IMR-90 (cell line): ENCODE measurements around the gene NIPAL4. TPM values are rescaled to one million over a fixed set of nuclear protein-coding genes. Genes with fewer than 3 reads are reported as not detected.

Experiments used
- ATAC-seq: fragments of 200-7000 bp; cut with Tn5 transposase; 2 replicates; pipeline ENCODE4 v1.9.1; 2020; ENCODE audit warnings: low read depth, mild to moderate bottlenecking, moderate library complexity
- BruUV-seq: library from RNA; stranded (reverse); fragments of 400-500 nt; replicated peaks from 2 replicates; lab custom pipeline; 2021; lab: Mats Ljungman, UMichigan
- CTCF ChIA-PET: fragments of 300-600 bp; formaldehyde crosslinking; extraction: SDS; loops from one replicate; lab custom pipeline; 2021; ENCODE audit warnings: antibody characterized with exemption; lab: Yijun Ruan, JAX
- POLR2A ChIA-PET: fragments of 300-600 bp; sonication (Branson Sonifier 250); formaldehyde crosslinking; loops from one replicate; lab custom pipeline; 2022; ENCODE audit warnings: antibody characterized with exemption; ENCODE audit not compliant: unreplicated experiment; lab: Charles Lee
- DNase-seq: peaks from one replicate; pipeline ENCODE4 v3.0.0; 2013
- H2AFZ ChIP-seq: replicated peaks from 2 replicates; pipeline ENCODE3; 2013; ENCODE audit warnings: low read length, mild to moderate bottlenecking; ENCODE audit not compliant: poor library complexity
- H2AK5ac ChIP-seq: 2 replicates; pipeline ENCODE4 v1.6.1; 2013; ENCODE audit warnings: low read depth, low read length, inconsistent platforms
- H2AK9ac ChIP-seq: replicated peaks from 2 replicates; pipeline ENCODE3; 2013; ENCODE audit warnings: mild to moderate bottlenecking, low read depth, low read length, moderate library complexity; ENCODE audit not compliant: poor library complexity
- H2BK120ac ChIP-seq: 2 replicates; pipeline ENCODE4 v1.6.1; 2013; ENCODE audit warnings: low read depth, low read length, inconsistent platforms
- H2BK15ac ChIP-seq: 3 replicates; pipeline ENCODE4 v1.6.1; 2013; ENCODE audit warnings: low read depth, low read length, inconsistent platforms
- H2BK20ac ChIP-seq: 2 replicates; pipeline ENCODE4 v1.6.1; 2013; ENCODE audit warnings: low read depth, mild to moderate bottlenecking, inconsistent platforms, low read length, moderate library complexity
- H2BK5ac ChIP-seq: 2 replicates; pipeline ENCODE4 v1.6.1; 2013; ENCODE audit warnings: mild to moderate bottlenecking, low read depth, low read length, inconsistent platforms; ENCODE audit not compliant: poor library complexity, severe bottlenecking
- H3K14ac ChIP-seq: replicated peaks from 2 replicates; pipeline ENCODE4 v1.6.1; 2013; ENCODE audit warnings: low read depth, low read length, inconsistent platforms
- H3K18ac ChIP-seq: 2 replicates; pipeline ENCODE4 v1.6.1; 2013; ENCODE audit warnings: low read depth, low read length, control low read depth
- H3K23ac ChIP-seq: 2 replicates; pipeline ENCODE4 v1.6.1; 2013; ENCODE audit warnings: low read depth, low read length, inconsistent platforms
- H3K27ac ChIP-seq: 2 replicates; pipeline ENCODE4 v1.5.1; 2013; ENCODE audit warnings: mild to moderate bottlenecking, control low read depth, low read length; ENCODE audit not compliant: insufficient read depth
- H3K27me3 ChIP-seq: 2 replicates; pipeline ENCODE4 v1.6.1; 2013; ENCODE audit warnings: low read length; ENCODE audit not compliant: control insufficient read depth, insufficient read depth
- H3K36me3 ChIP-seq: 2 replicates; pipeline ENCODE4 v1.6.1; 2013; ENCODE audit warnings: low read length, mixed read lengths; ENCODE audit not compliant: control insufficient read depth, insufficient read depth
- H3K4ac ChIP-seq: 2 replicates; pipeline ENCODE4 v1.6.1; 2013; ENCODE audit warnings: low read depth, low read length, inconsistent platforms
- H3K4me1 ChIP-seq: 2 replicates; pipeline ENCODE4 v1.6.1; 2013; ENCODE audit warnings: low read length, mixed read lengths; ENCODE audit not compliant: control insufficient read depth, insufficient read depth
- H3K4me2 ChIP-seq: 2 replicates; pipeline ENCODE4 v1.6.1; 2013; ENCODE audit warnings: low read depth, mild to moderate bottlenecking, control low read depth, low read length, moderate library complexity
- H3K4me3 ChIP-seq: 2 replicates; pipeline ENCODE4 v1.5.1; 2013; ENCODE audit warnings: low read depth, mild to moderate bottlenecking, control low read depth, low read length, moderate library complexity; ENCODE audit not compliant: insufficient read depth
- H3K56ac ChIP-seq: 2 replicates; pipeline ENCODE4 v1.6.1; 2013; ENCODE audit warnings: low read length, inconsistent platforms; ENCODE audit not compliant: insufficient read depth; ENCODE audit errors: extremely low read depth
- H3K79me1 ChIP-seq, 2 experiments: 2 replicates each; pipeline ENCODE4 v1.6.1; 2013; ENCODE audit warnings: low read length in 2 of 2, inconsistent platforms in 1 of 2, low read depth in 1 of 2
- H3K9ac ChIP-seq: 2 replicates; pipeline ENCODE4 v1.6.1; 2013; ENCODE audit warnings: low read depth, low read length, control low read depth
- H3K9me1 ChIP-seq: 2 replicates; pipeline ENCODE4 v1.6.1; 2013; ENCODE audit warnings: low read length, inconsistent platforms; ENCODE audit not compliant: insufficient read depth
- H3K9me3 ChIP-seq: 2 replicates; pipeline ENCODE4 v1.6.1; 2013; ENCODE audit warnings: low read length; ENCODE audit not compliant: control insufficient read depth, insufficient read depth
- H4K20me1 ChIP-seq: 2 replicates; pipeline ENCODE4 v1.6.1; 2013; ENCODE audit warnings: low read length, inconsistent platforms; ENCODE audit not compliant: insufficient read depth
- H4K5ac ChIP-seq: 2 replicates; pipeline ENCODE4 v1.6.1; 2013; ENCODE audit warnings: mild to moderate bottlenecking, low read depth, low read length, control low read depth
- H4K8ac ChIP-seq, 2 experiments: 2 replicates each; pipeline ENCODE4 v1.6.1; 2013; ENCODE audit warnings: low read depth in 2 of 2, low read length in 2 of 2, control low read depth in 1 of 2, inconsistent platforms in 1 of 2
- H4K91ac ChIP-seq: 2 replicates; pipeline ENCODE4 v1.6.1; 2013; ENCODE audit warnings: low read depth, low read length, inconsistent platforms; ENCODE audit not compliant: insufficient read depth
- MAFK ChIP-seq: IDR thresholded peaks from 2 replicates; pipeline ENCODE4 v1.6.1; 2012; ENCODE audit warnings: low read depth, low read length, improper control_type of control experiment
- MAZ ChIP-seq: IDR thresholded peaks from 2 replicates; pipeline ENCODE4 v1.6.1; 2012; ENCODE audit warnings: low read depth, mild to moderate bottlenecking, low read length, improper control_type of control experiment, moderate library complexity, borderline replicate concordance
- MXI1 ChIP-seq: IDR thresholded peaks from 2 replicates; pipeline ENCODE4 v1.6.1; 2012; ENCODE audit warnings: low read depth, mild to moderate bottlenecking, low read length, moderate library complexity, borderline replicate concordance
- RAD21 ChIP-seq: IDR thresholded peaks from 2 replicates; pipeline ENCODE4 v1.6.1; 2012; ENCODE audit warnings: low read length, improper control_type of control experiment
- RFX5 ChIP-seq: IDR thresholded peaks from 2 replicates; pipeline ENCODE4 v1.8.0; 2012; ENCODE audit warnings: low read depth, mild to moderate bottlenecking, low read length, moderate library complexity
- SMC3 ChIP-seq: fragments of 150-350 bp; IDR thresholded peaks from 2 replicates; pipeline ENCODE4 v1.6.1; 2016; ENCODE audit warnings: low read depth, mild to moderate bottlenecking, antibody characterized with exemption, low read length, moderate library complexity
- WGBS, 2 experiments: methylation state at CpG; one replicate each; pipeline versions ENCODE4 v1.1.5 to v1.1.7; 2013; ENCODE audit warnings: missing lambda C conversion rate in 2 of 2; ENCODE audit not compliant: insufficient read length in 1 of 2; ENCODE audit errors: extremely low coverage in 2 of 2; 5-methylcytosine and 5-hydroxymethylcytosine counted together
- dilution Hi-C: fragments of 300-500 bp; cut with HindIII; formaldehyde crosslinking; loops from one replicate; pipeline ENCODE4 v1.14.3; 2018; ENCODE audit warnings: low sequenced_read_pairs; ENCODE audit not compliant: unreplicated experiment
- in situ Hi-C: fragments of 300-500 bp; cut with MboI; formaldehyde crosslinking; loops from 3 replicates; pipeline ENCODE4 v1.14.3; 2019; ENCODE audit warnings: low sequenced_read_pairs, inconsistent platforms, mixed read lengths
- intact Hi-C: fragments of 100-400 bp; cut with micrococcal nuclease; formaldehyde crosslinking; loops from 2 replicates; pipeline ENCODE4 v1.10.0; 2022
- polyA plus RNA-seq, 3 experiments: library from polyadenylated mRNA; depleted of rRNA; stranded (reverse); fragments of >200 nt; gene quantifications; 2 replicates each; pipeline ENCODE4 v1.2.3, GENCODE V29; 2012; ENCODE audit warnings: low replicate concordance in 1 of 3
- total RNA-seq: library from RNA; depleted of rRNA; stranded (reverse); fragments of >200 nt; gene quantifications from 2 replicates; pipeline ENCODE4 v1.2.3, GENCODE V29; 2012

The NIPAL4 gene
- total and polyA plus RNA-seq, 2 of the 4 experiments (the other 2 are of a cell fraction), result 0.18 to 0.39 TPM

DNA sequence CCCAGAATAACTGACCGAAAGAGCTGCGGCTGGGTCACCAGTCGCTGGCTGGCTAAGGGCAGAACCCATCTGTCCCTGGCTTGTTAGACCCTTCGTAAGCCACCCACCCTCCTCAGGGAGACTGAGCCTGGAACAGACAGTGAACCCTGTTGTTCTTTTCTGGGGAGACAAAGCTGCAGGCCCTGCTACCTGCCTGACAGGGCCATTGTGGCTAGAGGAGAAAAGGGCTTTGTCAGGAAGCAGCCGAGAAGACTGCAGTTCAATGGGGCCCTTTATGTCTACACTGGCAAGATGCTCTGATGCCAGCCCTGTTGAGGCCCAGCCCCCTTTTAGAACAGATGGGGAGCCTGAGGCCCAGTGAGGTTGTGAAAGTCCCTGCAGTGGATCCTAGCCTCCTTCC is 3.7 kb upstream of the NIPAL4 start:
- no peak overlapping the region for H4K5ac ChIP-seq
- no peak overlapping the region for H2BK20ac ChIP-seq
- no peak overlapping the region for H3K27ac ChIP-seq
- in situ Hi-C loops, result no loop called here
- no peak overlapping the region for H2BK5ac ChIP-seq
- ATAC-seq (no peak), DNase-seq (no peak)
- POLR2A ChIA-PET, result no interaction called here
- H2BK120ac ChIP-seq, result no peak overlapping the region
- no peak overlapping the region for H3K4me3 ChIP-seq
- intact Hi-C loops, result no loop called here
- no peaks in the 10 kb centered on the region for H3K9me1 ChIP-seq
- H4K8ac ChIP-seq, result no peak overlapping the region
- CTCF ChIA-PET, result no interaction called here
- H3K18ac ChIP-seq, result no peak overlapping the region
- no peak overlapping the region for H2AFZ ChIP-seq
- TF ChIP-seq MAZ (no peak), RFX5 (no peak), MXI1 (no peak), RAD21 (no peak), SMC3 (no peak), MAFK (no peak)
- H3K4me2 ChIP-seq, result no peak overlapping the region
- dilution Hi-C loops, result no loop called here
- H3K56ac ChIP-seq, result no peak overlapping the region
- BruUV-seq, result no TSS peak
- no peak overlapping the region for H3K14ac ChIP-seq
- H3K36me3 ChIP-seq, result no peaks in the 10 kb centered on the region
- no CpG with 5 or more reads among the region's 5 CpGs for WGBS, 2 experiments
- no peak overlapping the region for H2AK5ac ChIP-seq
- no peaks in the 10 kb centered on the region for H3K79me1 ChIP-seq
- H3K4ac ChIP-seq, result no peak overlapping the region
- H2AK9ac ChIP-seq, result no peak overlapping the region
- H3K9me3 ChIP-seq, result no peaks in the 10 kb centered on the region
- H3K9ac ChIP-seq, result no peak overlapping the region
- H4K91ac ChIP-seq, result no peak overlapping the region
- H3K27me3 ChIP-seq, result peaks cover 5% of the 10 kb centered on the region; the same call in 1 of the 2 replicates
- no peaks in the 10 kb centered on the region for H3K4me1 ChIP-seq
- no peak overlapping the region for H3K23ac ChIP-seq
- no peaks in the 10 kb centered on the region for H4K20me1 ChIP-seq
- no peak overlapping the region for H2BK15ac ChIP-seq
